Gastrocnemius medialis (tissue), 4 donors: ENCODE measurements around the gene COL4A1. TPM values are rescaled to one million over a fixed set of nuclear protein-coding genes. Genes with fewer than 3 reads are reported as not detected.

Source experiments
- ATAC-seq, 2 donors: fragments of 150-250 bp; one replicate each; pipeline ENCODE4 v1.9.1; 2016
- DNase-seq, 2 donors: peaks; one replicate each; pipeline ENCODE4 v3.0.0-alpha.2; 2019
- H3K27ac ChIP-seq, 4 donors: fragments of 200-600 bp; sonication (generic); 1 replicate in 1 of 4; 2 replicates in 3 of 4; pipeline ENCODE4 v1.5.1; 2016 to 2018; ENCODE audit warnings: mild to moderate bottlenecking in 2 of 4, moderate library complexity in 1 of 4
- H3K27me3 ChIP-seq, 3 donors: fragments of 200-600 bp; sonication (generic) in 2 of 3; 1 replicate in 1 of 3; 2 replicates in 2 of 3; pipeline versions ENCODE4 v1.5.1 to v1.6.0; 2016 to 2019; ENCODE audit warnings: mild to moderate bottlenecking in 1 of 3, moderate library complexity in 1 of 3
- H3K36me3 ChIP-seq, 2 donors: fragments of 200-600 bp; sonication (generic) in 1 of 2; one replicate each; pipeline ENCODE4 v1.5.1; 2017 to 2018
- H3K4me1 ChIP-seq, 2 donors: fragments of 200-600 bp; sonication (generic) in 1 of 2; one replicate each; pipeline ENCODE4 v1.5.1; 2016 to 2017; ENCODE audit warnings: mild to moderate bottlenecking in 2 of 2
- H3K4me3 ChIP-seq, 4 donors: fragments of 200-600 bp; sonication (generic) in 3 of 4; 1 replicate in 1 of 4; 2 replicates in 3 of 4; pipeline ENCODE4 v1.5.1; 2016 to 2019; ENCODE audit warnings: mild to moderate bottlenecking in 2 of 4
- H3K9me3 ChIP-seq, 3 donors: fragments of 200-600 bp; sonication (generic) in 2 of 3; 1 replicate in 1 of 3; 2 replicates in 2 of 3; pipeline ENCODE4 v1.5.1; 2016 to 2019
- POLR2A ChIP-seq, 2 donors: fragments of 450-650 bp; IDR thresholded peaks; one replicate each; pipeline ENCODE4 v1.6.1; 2017; ENCODE audit warnings: antibody characterized with exemption in 2 of 2, mild to moderate bottlenecking in 2 of 2, moderate library complexity in 2 of 2
- in situ Hi-C, 4 donors: fragments of 200-750 bp; cut with MboI; loops; one replicate each; pipeline versions ENCODE4 v1.15.0 to v1.8.0; 2017; ENCODE audit warnings: low sequenced_read_pairs in 4 of 4
- intact Hi-C: fragments of 100-400 bp; cut with DNase I; formaldehyde crosslinking; loops from one replicate; pipeline ENCODE4 v1.15.1; 2023; ENCODE audit warnings: low total_unique reads
- total RNA-seq, 4 donors: library from RNA; depleted of rRNA; stranded (reverse); fragments of >200 nt; gene quantifications; one replicate each; pipeline versions ENCODE4 v1.1.0 to v1.2.3, GENCODE V29; 2016
- TF ChIP-seq, protein P1 (sequence below), 5 experiments: fragments of 450-650 bp in 3 of 5; fragments of 200-600 bp in 2 of 5; sonication (generic) in 2 of 5; IDR thresholded peaks in 4 of 5; conservative IDR thresholded peaks in 1 of 5; 1 replicate in 4 of 5; 2 replicates in 1 of 5; pipeline ENCODE4 v1.5.1; 2016 to 2019; ENCODE audit warnings: antibody characterized with exemption in 5 of 5, mild to moderate bottlenecking in 3 of 5, moderate library complexity in 3 of 5

COL4A1 gene
- total RNA-seq, 4 donors from 2014 or later = 60.5 to 127 (median 120) TPM

DNA sequence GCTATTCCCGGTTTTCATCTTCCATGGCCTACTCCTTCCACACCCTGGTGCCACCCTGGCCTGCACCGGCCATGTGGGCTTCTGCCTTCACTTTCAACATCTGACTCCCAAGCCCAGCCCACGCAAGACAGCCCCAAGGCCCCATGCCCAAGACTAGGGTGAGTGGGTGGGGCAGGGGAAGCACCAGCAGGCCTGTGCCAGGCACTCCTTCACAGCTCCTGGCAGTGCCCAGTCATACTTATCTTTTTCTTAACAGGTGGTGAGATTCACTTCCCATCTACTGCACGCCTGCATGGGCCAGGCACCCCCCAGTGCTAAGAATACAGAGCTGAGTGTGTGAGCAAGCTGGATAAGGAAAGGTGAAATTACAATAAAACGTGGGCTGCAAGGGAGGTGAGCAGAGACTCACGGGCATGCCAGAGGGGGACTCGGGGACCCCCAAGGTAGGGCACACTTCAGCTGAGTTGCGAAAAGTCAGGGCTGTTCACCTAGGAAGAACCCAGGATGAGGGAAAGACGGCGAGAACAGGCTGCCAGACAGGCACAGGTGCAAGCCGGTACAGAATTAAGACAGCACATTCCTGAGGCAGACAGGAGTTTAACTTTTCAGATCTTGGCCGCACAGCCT lies 55.7 kb downstream of the COL4A1 start:
- in situ Hi-C loops (no loop called here), intact Hi-C loops (no loop called here)
- H3K9me3 ChIP-seq = no peaks in the 10 kb centered on the region
- DNase-seq = no peak
- H3K36me3 ChIP-seq = no peaks in the 10 kb centered on the region
- ATAC-seq = no peak
- peaks cover 16 to 42% of the 10 kb centered on the region in 2 donors for H3K4me1 ChIP-seq
- peak overlapping the region; percentile 78 to 81 (median 80) for H3K27ac ChIP-seq
- no peak overlapping the region for H3K4me3 ChIP-seq
- TF ChIP-seq POLR2A (IDR thresholded peaks at IDR 0.05) = no peak
- TF ChIP-seq, protein P1, sequence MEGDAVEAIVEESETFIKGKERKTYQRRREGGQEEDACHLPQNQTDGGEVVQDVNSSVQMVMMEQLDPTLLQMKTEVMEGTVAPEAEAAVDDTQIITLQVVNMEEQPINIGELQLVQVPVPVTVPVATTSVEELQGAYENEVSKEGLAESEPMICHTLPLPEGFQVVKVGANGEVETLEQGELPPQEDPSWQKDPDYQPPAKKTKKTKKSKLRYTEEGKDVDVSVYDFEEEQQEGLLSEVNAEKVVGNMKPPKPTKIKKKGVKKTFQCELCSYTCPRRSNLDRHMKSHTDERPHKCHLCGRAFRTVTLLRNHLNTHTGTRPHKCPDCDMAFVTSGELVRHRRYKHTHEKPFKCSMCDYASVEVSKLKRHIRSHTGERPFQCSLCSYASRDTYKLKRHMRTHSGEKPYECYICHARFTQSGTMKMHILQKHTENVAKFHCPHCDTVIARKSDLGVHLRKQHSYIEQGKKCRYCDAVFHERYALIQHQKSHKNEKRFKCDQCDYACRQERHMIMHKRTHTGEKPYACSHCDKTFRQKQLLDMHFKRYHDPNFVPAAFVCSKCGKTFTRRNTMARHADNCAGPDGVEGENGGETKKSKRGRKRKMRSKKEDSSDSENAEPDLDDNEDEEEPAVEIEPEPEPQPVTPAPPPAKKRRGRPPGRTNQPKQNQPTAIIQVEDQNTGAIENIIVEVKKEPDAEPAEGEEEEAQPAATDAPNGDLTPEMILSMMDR (IDR thresholded peaks at IDR 0.05 in 4 of 5, conservative IDR thresholded peaks at IDR 0.05 in 1 of 5) = no peak
- H3K27me3 ChIP-seq = peaks cover 0 to 3% (median 2%) of the 10 kb centered on the region in 3 donors

DNA sequence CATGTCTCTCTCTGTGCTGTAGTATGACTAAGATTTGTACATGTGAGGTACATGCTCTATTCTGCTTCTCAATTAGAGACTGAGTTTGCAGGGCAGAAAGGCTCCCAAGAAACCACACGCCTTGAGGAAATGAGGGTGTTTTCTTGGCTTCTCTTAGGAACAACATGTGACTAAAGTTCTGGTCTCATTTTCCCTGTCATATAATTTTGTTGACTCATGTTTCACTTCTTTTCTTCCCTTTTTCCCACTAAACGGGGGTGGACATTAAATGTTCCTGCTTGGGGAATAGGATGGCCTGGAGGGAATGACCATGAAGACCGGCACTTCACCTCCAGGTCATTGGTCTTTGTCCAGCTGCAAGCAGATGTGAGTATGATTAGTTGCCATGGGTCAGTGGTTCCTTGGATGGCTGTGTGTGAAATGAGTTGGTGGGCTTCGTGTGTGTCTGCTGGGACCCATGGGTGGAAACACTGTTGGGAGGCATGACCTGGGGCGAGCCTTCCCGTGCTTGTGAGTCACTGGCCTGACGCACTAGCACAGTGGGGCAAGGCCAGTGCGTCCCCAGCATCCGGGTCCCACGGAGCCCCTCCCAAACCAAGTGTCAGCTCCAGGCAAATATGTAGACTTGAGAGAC lies 56.6 kb downstream of the COL4A1 start:
- no peak for TF ChIP-seq POLR2A (IDR thresholded peaks at IDR 0.05)
- TF ChIP-seq, protein P1 (IDR thresholded peaks at IDR 0.05 in 4 of 5, conservative IDR thresholded peaks at IDR 0.05 in 1 of 5) = no peak
- peaks cover 0 to 3% (median 2%) of the 10 kb centered on the region in 3 donors for H3K27me3 ChIP-seq
- peak; percentile 48 to 72 for DNase-seq
- H3K9me3 ChIP-seq = no peaks in the 10 kb centered on the region
- in situ Hi-C loops (no loop called here), intact Hi-C loops (no loop called here)
- H3K36me3 ChIP-seq = no peaks in the 10 kb centered on the region
- peak; percentile 74 to 77 for ATAC-seq
- H3K27ac ChIP-seq = peak overlapping the region; percentile 78 to 81 (median 80)
- H3K4me1 ChIP-seq = peaks cover 17 to 38% of the 10 kb centered on the region in 2 donors
- H3K4me3 ChIP-seq = no peak overlapping the region

DNA sequence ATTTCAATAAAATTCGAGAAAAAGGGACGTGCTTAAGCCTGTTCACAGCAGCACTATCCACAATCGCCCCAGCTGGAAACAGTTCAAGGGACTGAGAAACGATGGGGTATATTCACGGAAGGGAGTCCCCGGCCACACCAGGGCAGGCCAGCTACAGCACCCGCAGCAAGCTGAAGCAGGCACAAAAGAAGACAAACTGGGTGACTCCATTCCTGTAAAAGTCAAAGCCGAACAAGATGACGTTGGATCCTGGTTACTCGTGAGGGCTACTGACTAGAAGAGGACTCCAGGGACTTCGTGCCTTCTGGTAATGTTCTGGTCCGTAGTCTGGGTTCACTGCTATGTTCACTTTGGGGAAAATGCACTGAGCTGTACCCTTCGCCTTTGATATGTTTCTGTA lies 57.6 kb downstream of the COL4A1 start:
- peak overlapping the region; percentile 78 to 81 (median 80) for H3K27ac ChIP-seq
- no peak overlapping the region for H3K4me3 ChIP-seq
- in situ Hi-C loops (loop anchor here in 1 of 4 donors (25.0 kb wide), 1 partner anchor 163 kb away; no protein-coding TSS in a partner anchor), intact Hi-C loops (loop anchor here (5.0 kb wide), 1 partner anchor 48 kb away; no protein-coding TSS in a partner anchor)
- DNase-seq = no peak
- TF ChIP-seq, protein P1 (IDR thresholded peaks at IDR 0.05 in 4 of 5, conservative IDR thresholded peaks at IDR 0.05 in 1 of 5) = no peak
- TF ChIP-seq POLR2A (IDR thresholded peaks at IDR 0.05) = no peak
- peaks cover 23 to 45% of the 10 kb centered on the region in 2 donors for H3K4me1 ChIP-seq
- no peaks in the 10 kb centered on the region for H3K9me3 ChIP-seq
- no peak for ATAC-seq
- no peaks in the 10 kb centered on the region for H3K36me3 ChIP-seq
- peaks cover 0 to 2% (median 0%) of the 10 kb centered on the region in 3 donors for H3K27me3 ChIP-seq

DNA sequence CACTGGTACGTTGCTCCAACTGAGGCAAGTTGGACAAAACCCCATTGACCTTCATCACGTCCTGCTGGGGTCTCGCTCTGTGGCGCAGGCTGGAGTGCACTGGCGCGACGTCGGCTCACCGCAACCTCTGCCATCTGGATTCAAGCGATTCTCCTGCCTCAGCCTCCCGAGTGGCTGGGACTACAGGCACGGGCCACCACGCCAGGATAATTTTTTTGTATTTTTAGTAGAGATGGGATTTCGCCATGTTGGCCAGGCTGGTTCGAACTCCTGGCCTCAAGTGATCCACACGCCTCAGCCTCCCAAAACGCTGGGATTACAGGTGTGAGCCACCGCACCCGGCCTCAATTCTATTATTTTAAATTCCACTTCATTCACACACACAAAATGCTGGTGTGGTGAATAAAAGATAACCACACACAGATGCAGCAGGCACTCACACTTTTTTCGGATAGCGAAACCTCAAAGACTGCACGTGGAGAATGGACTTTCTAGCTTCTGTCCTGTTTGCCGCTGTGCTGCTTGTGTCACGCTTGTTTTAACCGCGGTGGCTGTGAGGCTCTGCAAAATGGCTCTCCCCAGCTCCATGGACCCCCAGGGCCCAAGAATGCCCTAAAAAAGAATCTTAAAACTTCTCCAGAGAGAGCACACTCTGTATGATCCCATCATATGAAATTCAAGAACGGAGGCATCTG lies 58.4 kb downstream of the COL4A1 start:
- ATAC-seq (no peak), DNase-seq (no peak)
- TF ChIP-seq POLR2A (IDR thresholded peaks at IDR 0.05) = no peak
- TF ChIP-seq, protein P1 (IDR thresholded peaks at IDR 0.05 in 4 of 5, conservative IDR thresholded peaks at IDR 0.05 in 1 of 5) = no peak
- peaks cover 24 to 46% of the 10 kb centered on the region in 2 donors for H3K4me1 ChIP-seq
- H3K9me3 ChIP-seq = no peaks in the 10 kb centered on the region
- H3K27ac ChIP-seq = peak overlapping the region; percentile 78 to 81 (median 80)
- in situ Hi-C loops = loop anchor here in 1 of 4 donors (25.0 kb wide), 1 partner anchor 164 kb away; no protein-coding TSS in a partner anchor
- intact Hi-C loops = loop anchor here (5.0 kb wide), 1 partner anchor 49 kb away; no protein-coding TSS in a partner anchor
- H3K27me3 ChIP-seq = peaks cover 0 to 2% (median 0%) of the 10 kb centered on the region in 3 donors
- no peak overlapping the region for H3K4me3 ChIP-seq
- no peaks in the 10 kb centered on the region for H3K36me3 ChIP-seq
